Activated T-helper 9 cell treated with anti-CD3 and anti-CD28 coated beads, Interleukin-2, amount 50 U/mL, for 16 hours (primary cell): ENCODE data around the gene CBX6.

Experiments
- DNase-seq: peaks from one replicate; pipeline ENCODE4 v3.0.0-alpha.2; 2020; ENCODE audit warnings: low read depth

CBX6 gene

DNA sequence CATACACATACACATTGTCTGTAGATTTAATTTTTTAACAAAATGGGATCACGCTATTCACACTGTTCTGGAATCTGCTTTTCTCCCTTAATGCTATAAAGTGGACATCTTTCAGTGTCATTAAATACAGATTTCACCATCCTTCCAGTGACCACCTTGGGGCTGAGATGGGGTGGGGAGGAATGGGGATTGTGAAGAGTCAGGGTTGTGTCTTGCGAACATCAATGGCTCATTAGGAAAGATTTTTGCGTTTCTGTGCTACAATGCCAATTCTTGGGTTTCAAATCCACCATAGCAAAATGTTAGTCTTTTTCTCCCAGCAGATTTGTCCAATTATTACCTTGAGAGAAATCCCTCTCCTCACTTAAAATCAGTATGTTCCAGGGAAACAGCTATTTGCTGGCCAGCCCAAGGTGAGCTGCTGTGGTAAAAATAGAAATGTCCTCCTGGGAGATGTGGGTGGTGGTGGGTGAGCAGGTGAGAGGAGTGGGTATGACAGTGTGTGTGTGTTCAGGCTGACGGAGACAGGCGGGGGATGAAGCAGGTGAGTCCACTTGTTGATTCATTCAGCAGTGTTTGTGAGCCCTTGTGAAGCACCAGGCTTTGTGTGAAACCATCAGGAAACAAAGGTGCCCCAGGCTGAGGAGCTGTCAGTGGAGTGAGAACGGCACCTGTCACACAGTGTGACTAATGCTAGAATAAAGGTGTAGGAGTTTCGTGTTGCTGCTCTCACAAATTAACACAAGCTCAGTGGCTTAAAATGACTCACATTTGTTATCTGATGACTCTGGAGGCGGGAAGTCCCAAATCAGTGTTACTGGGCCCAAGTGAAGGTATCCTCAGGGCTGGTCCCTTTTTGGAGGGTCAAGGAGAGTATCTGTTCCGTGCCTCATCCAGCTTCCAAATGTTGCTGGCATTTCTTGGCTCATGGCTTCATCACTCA is 1.7 kb upstream of the CBX6 start:
- DNase-seq = peak; percentile 68

DNA sequence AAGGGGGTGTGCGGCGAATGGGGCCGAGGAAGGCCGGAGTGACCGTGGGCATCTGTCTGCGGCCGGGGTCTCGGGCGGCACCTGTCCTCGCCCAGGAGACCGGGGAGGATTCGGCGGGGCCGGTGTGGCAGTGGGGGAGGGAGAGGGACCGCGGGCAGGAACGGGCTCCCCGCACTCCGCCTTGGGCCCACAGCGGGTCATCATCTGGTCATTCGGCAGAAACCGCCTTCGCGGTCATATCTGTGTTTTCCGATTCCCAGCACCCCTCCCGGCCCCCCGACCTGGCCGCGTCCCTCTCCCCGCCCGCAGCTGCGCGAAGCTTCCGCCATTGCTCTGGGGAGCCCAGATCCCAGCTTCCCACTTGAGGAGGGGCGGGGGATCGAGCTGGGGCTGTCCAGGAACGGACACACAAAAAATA is 824 bp upstream of the CBX6 start:
- no peak for DNase-seq

DNA sequence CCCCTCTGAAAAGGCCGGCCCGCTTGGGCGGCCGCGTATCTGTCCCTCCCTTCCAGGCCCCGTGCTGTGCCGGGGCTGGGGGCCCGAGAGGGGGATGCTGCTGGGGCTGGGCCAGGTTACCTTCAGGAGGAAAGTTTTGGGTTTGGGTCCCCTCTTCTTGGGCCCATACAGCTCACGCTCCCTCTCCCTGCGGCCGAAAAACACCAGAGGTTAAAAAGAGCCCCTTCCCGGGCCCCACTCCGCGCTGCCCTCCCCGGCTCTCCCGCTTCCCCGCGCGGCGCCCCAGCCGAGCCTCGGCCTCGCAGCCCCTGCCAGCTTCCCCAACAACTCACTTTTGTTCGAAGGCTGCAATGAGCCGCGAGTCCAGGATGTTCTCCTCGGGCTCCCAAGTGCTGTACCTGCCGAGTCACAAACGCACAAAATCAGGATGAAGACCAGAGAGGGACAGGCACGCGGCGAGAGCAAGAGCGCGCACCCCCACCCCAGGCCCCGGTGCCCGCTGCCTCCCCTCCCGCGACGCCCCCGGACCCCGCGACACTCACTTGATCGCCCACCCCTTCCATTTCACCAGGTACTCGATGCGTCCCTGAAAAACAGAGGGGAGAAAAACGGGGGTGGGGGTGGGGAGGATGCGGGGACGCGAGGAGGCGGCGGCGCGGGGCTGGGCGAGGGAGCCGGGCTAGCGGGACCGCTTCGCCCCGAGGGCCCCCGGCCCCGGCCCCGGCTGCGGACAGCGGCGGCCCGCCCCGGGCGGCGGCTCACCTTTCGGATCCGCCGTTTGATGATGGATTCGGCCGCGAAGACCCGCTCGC is 450 bp downstream of the CBX6 start:
- DNase-seq = peak; percentile 25

DNA sequence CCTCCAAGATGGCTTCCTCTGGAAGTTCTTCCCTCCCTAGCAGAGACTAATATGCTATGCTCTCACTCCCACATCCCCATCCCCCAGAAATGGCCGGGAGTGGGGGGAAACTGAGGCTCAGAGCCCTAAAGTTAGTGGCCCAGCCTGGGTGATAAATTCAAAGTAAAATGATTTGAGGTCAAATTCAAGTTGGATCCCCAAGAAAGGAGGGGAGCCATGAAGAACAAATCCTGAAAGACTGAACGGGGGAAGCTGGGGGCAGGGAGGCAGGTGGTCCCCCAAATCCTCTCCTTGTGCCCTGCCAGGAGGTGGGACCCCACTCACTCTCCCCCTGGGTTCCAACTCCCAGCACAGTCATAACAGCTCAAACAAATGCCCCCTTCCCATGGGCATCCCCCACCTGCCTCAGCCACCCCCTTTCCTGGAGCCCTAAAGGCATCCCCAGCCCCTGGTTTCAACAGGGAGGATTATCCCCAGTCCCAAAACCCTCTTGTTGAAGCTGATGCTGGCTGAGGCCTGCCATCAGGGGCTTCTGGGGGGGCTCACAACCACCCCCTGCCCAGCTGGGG is 1.1 kb downstream of the CBX6 start:
- no peak for DNase-seq

DNA sequence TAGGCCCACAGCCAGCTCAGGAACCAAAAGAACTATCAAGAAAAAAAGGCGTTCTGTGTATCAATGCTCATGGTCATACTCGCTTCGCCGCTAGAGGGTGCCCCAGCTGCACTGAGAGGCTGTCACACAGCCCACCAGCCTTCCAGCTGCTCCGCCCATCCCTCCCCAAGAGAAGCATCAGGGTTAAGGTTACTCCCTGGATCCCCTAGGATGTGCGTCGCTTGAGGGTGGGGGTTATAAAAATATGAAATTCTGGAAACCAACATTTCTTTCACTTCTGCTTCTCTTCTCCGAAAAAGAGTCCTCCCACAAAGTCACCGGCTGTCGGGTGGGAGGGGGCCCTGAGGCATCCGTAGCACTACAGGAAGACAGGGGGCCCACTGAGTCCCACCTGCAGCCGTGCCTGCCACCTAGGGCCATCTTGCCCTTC is 1.7 kb downstream of the CBX6 start:
- DNase-seq = peak; percentile 82

DNA sequence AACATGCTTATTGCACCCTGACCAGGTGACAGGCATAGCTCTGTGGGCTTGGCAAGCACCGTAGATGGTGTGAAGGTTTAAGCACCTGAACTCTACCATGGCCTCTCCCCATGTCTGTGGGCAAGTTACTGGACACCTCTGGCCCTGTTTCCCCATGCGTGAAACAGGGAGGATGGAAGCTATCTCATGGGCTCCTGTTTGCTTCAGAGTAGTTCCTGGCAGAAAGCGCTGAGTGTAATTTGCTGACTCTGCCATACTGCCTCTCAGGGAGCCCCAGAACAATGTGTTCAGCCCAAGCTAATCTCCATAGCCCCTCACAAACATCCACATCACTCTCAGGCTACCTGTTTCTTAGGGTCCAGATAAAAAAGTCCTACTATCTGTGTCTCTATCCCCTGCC is 2.4 kb downstream of the CBX6 start:
- DNase-seq = no peak

DNA sequence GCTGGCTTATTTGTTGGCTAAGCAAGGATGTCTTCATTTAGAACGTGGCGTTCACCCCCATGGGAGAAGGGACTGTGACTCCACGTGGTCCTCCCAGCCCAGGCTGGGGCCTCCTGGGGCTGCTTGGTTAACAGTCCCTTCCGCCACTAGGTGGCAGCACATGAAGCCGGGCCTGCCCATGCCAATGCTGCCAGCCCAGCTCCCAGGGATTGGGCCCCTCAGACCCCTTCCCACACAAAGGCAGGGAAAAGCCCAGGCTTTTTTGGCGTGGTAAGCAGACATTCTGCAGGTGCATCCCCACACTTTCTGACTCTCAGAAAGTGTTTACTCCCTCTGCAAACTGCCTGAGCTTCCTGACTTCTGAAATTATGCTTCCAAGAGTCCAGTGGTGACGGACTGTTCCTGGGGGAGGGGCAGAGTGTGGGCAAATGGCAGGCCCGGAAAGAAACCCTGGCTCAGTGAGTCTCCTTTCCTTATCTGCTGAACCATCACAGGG is 3.1 kb downstream of the CBX6 start:
- peak; percentile 79 for DNase-seq

DNA sequence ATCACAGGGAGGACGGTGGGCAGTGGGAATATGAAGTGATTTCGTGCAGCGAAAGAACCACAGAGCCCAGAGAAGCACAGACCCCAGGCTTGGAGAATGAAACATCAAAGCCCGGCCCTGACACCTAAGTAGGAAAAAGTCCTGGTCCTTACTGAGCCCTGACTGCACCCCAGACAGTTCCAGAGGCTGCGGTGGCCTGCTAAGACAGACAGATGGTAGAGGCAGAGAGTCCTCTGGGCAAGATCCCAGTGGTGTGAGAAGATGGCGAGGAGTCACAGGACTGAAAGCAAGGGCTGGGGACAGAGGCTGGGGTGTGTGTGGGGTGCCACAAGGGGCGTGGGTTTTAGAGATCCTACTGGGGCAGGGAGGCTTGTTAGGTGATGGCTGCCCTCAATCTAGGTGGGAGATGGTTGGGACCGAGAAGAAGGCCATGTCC is 3.7 kb downstream of the CBX6 start:
- DNase-seq = no peak

DNA sequence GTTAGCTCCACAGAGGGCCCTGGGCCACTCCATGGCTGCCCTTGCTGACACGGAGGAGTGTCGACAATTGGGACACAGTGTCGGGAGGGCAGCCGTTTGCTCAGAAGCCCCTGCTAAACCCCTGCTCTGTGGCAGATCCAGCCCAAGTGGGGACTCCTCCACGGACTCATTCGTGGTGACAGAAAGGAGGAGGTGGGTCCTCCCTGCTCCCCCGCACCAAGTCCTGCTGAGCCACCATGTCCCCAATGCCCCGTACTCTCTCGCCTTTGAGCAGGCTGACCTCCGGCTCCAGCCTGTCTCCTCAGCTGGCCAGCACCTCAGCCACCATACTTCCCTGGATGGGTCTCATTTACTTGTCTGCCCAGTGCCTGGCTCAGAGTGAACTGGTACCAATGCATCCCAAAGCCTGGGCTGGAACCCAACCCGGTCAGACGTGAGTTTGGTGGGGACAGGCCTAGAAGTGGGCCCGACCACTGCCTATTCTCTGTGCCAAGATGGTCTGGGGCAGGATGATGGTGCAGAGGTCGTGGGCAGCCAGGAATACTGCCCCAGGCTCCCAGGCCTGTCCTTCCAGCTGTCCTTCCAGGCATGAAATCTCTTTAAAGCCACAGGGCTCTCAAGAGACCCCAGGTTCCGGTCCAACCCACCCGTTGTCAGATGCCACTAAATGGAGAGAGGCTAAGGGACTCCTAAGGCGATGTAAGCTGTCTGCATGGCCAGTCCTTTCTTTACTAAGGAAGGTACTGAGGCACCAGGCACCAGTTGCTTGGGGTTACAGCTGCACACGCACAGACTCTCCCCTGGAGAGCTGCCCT is 4.3 kb downstream of the CBX6 start:
- no peak for DNase-seq

DNA sequence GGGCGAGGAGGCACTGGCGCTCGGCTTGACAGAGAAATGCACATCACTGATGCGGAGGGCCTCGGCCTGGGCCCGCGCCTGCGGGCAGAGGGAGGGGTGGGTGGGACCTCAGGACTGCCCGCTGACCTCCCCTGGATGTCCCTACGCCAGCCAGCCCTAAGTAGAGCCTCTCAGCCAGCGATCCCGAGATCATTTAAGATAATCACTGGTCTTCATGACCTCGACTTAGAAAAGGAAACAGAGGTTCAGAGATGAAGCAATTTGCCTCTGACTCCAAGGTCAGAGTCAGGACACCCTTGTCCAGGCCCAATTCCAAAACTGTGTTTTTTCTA is 4.9 kb downstream of the CBX6 start:
- DNase-seq = no peak

DNA sequence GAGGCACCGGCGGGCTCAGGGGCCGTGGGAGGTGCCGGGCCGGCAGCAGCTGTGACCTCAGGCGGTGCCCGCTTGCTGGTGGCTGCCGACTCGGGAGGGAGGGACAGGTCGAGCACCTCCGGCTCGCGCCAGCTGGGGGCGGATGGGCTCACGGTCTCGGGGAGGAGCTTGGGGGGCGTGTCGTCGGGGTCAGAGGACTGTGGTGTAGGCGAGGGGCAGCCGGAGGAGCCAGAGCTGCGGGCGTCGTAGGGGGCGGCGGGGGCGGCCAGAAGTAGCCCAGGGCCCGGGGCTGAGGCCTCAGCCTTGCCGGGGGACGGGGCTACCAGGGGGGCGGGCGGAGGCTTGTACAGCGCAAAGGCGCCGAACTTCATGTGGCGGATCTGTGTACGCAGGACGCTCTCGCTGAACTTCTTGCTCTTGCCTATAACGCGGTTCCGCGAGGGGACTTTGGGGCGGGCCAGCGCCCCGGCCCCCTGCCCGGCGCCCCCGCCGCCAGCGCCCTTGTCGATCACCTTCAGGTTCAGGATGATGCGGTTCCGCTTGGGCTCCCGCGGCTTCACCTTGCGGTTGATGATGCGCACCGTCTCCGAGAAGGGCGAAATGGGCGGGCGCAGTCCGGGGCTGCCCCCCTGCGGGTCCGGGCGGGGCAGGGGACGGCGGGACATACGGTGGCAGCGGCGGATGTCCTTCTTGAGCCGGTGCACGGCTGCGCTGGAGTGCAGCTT is 5.5 kb downstream of the CBX6 start:
- no peak for DNase-seq

DNA sequence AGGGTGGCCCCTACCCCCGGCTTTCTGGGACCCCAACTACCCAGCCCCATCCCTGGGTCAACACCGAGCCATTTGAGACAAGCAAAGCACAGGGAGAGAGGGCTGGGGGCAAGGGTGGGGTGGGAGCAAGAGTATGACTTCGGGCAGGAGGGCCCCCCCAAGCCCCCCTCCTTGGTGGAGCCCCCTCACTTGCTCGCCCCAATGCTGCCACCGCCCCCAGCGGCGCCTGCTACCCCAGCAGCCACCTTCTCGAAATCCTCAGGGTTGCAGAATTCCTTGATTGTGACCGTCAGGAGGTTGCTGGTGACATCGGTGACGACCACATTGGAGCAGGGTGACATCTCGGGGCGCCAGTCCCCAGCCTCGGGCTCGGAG is 6.0 kb downstream of the CBX6 start:
- DNase-seq = no peak

DNA sequence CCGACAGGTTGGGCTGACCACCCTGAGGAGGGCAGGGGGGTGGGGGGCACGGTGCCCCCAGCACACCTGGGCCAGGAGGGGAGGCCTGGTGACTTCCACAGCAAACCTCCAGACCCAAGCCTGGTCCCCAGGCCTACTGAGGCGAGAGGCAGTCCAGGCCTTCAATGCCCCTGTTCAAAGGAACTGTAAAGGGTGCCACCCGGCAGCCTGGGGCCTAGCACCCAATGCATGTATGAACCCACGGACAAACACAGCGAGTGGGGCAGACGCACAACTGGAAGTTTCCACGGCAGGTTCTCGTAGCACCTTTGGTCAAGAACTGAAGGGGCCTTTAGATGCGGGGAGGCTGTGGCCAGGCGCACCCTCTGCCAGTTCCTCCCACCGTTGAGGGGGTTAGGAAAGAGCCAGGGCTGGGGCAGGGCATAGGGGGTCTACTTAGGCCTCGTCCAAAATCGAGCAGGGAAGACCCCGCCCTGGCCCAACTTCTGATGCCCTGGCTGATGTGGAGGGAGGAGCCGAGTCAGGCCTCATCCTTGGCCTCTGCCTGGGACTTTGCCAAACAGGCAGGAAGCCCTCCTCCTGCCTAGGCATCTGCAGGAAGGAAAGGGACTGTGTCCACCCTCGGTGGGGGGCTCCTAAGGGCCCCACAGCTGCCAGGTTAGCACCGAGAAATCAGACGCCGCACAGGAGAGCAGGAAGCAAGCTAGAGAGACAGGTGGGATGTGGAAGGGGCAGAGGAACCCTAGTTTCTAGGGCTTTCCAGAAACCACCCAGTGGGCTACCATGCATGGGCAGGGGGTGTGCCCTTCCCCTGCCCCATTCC is 6.6 kb downstream of the CBX6 start:
- DNase-seq = no peak

DNA sequence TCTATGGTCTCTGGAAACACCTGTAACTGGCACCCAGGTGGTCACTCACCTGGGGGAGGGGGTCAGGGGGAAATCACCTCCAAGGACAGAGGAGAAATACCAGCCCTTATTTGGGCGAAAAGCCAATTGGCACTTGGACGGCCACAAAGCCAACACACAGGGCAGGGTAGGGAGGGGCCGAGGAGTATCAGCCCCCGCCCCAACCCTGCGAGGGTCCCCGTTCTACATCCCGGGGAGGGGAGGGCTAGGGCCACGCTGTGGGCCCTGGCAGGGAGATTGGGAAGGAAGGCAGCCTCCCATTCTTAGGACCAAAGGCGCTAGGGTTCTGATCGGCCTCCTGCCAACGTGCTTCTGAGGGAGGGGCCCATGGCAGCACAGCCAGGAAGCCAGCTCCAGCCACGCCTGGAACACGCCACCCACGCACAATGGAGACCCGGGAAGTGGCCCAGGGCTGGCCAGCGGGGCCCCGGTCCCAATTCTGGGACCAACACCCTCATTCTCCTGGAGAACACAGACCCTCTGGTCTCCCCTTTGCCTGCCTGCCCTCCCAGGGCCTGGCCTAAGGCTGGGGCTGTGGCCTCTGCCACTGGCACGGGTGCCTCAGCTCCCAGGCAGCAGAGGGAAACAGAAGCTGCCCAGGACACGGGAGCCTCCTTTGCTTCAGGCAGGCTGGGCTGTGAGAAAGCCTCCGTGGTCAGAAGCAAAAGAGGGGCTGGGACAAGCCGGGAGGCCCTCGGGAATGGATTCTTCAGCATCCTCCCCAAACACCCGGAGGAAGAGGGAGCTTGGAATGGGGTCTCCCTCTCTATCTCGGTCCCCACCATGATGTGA is 7.4 kb downstream of the CBX6 start:
- no peak for DNase-seq

DNA sequence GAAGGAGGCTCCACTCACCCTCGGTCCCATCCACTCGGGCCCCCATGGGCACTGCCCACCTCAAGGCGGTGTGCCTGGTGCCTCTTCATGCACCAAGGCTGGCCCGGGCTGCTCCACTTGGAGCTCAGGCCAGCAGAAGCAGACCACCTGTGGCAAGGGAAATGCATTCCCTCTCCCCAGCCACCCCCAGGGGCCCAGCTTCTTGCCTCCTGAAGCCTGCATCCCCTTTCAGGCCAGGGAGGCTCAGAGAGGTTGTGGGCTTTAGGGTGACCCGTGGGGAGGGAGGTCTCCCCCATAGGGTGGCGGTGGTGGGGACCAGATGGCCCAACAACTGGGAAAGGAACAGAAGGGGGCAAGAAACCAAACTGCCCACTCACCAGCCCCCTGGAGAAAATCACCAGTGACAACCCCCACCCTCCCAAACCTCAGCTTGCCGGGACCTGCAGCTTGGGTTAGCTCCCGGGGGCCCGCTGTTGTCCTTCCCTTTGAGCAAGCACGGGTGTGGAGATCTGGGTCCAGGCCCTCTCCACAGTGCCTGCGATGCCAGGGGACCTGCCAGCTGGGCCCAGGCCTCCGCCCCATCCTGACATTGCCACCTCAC is 8.4 kb downstream of the CBX6 start:
- DNase-seq = no peak

DNA sequence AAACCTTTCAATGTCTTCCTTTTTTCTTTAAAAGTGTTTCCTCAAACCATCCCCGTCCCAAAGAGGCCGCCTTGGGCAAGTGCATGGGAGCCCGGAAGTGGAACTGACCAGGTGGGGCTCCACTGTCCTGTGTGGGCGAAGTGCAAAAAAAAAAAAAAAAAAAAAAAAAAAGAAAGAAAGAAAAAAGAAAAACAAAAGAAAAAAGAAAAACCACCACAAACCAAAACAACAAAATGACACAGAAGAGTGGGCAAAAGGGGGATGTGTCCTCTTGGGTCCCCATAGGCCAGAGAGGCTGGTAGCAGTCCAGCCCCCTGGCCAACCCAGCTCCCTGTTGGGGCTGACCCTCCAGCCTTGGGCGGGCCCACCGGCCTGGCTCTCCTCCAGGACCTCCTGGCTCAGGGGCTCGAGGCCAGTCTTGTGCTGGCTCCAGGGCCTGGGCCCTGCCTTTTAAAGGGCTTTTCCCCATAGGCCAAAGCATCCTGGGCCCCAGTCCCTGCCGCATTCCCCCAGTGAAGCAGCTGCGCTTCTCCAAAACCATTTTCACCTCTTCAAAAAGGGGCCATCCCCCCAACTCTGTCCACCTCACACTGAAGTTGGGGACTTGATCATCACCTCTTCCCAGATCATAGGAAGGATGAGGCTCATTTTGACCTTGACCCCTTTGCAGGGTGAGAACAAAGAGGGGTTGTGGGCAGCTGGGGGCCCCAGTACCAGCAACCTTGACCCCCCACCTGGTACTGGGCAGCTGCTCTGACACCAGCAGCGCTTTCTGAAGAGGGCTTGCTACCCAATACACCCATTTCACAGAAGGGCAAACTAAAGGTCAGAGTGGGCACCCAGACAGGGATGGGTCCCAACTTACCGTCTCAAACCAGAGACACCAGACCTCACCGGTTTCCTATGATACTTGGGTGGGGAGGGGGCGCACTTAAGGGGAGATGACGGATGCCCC is 9.4 kb downstream of the CBX6 start:
- no peak for DNase-seq

DNA sequence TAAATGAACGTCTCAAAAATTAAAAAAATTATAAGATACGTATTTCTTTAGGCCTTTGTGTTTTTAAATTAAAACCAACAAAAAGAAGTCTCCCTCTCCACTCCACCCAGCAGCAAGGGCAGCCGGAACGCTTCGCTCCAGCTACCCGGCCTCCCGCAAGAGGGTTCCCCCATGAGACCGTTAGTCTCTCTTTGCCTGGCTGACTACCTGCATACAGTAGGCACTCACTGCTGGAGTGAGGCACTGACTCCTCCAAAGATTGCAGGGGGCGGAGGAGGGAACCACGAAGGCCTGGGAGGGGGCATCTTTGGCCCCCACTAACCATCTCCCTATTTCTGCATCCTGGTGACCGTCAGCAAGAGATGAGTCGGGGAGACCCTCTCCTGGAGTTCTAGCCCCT is 10.1 kb downstream of the CBX6 start:
- DNase-seq = no peak
